Testis (tissue), 2 donors: Measurements from ENCODE around the gene CELF2.

ENCODE experiments used
- CTCF ChIP-seq, 3 experiments: fragments of 450-650 bp in 2 of 3; fragments of 200-600 bp in 1 of 3; sonication (generic) in 1 of 3; IDR thresholded peaks; one replicate each; pipeline ENCODE4 v1.5.1; 2016 to 2019; ENCODE audit warnings: antibody characterized with exemption in 3 of 3, mild to moderate bottlenecking in 2 of 3, moderate library complexity in 1 of 3
- POLR2A ChIP-seq: fragments of 450-650 bp; IDR thresholded peaks from one replicate; pipeline ENCODE4 v1.6.1; 2017; ENCODE audit warnings: antibody characterized with exemption, mild to moderate bottlenecking, moderate library complexity

- TF ChIP-seq CTCF (IDR thresholded peaks at IDR 0.05) (no peak), POLR2A (no peak)
Observed at GRCh38 chr10:11246752-11247467, 229.2 kb downstream of the CELF2 start.
